ENCODE data around the gene MPC2. TPM values are rescaled to one million over a fixed set of nuclear protein-coding genes. Genes with fewer than 3 reads are reported as not detected.
"Not testable (repeated sequence)": the region's sequence is repeated elsewhere in the genome, so short reads cannot be mapped to it uniquely, and the experiment has no call there.

The MPC2 gene
- polyA plus RNA-seq, 4 donors = 210 to 225 (median 215) TPM

DNA sequence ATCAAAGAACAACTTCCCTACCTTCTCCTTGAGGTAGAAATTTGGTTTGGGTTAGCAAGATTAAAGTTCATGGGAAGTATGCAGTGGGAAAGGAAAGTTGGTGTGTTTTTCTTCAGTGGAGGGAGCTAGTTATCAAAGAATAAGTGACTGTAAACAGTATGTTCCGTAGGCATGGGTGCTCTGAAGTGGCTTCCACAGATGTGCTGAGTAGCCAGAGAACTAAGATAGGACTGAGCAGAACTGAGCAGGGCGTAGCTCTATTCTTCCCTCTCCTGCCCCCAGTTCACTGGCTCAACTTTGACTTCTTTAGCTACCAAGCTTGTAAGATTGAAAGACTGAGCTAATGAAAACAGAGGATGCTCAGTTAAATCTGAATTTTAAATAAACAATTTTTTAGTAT lies 26.3 kb downstream of the MPC2 start:
- no peak for DNase-seq (ENCODE audit: low read depth in 4 of 4, low spot score in 3 of 4)

DNA sequence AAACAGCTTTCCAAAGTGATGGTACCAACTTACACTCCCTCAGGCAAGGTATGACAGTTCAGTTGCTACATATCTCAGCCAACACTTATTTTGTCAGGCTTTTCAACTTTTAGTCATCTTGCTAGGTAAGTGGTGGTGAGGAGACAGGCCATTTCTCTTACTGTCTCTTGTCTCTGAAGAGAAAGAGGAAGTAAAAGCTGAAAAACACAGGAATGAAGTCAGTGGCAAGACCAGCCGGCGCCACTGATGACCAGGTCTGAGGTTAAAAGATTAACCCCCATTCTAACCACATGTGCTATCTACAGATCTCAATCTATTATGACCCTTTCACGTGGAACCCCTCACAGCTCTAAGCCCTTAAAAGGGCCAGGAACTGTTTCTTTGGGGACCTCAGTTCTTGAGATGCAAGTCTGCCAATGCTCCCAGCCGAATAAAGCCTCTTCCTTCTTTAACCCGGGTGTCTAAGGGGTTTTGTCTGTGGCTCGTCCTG lies 27.1 kb downstream of the MPC2 start:
- DNase-seq (ENCODE audit: low read depth in 4 of 4, low spot score in 3 of 4) = no peak

DNA sequence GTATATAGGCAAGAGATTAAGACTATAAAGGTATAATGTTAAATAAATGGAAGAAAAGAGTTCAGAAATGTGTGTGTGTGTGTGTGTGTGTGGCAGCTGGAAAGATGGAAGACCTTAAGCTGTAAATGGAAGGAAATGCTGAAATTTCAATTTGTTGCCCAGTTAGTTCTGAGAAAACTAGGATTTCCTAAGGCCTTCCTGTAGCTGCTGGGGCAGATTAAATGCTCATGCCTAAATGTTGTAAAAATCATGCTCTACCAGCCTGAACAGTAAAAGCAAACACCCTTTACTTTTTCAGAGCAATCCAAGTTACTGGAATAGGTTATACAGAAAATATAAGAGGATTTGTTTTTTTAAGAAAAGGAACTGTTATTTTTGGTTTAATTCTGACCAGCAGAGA lies 31.2 kb downstream of the MPC2 start:
- no peak for DNase-seq (ENCODE audit: low read depth in 4 of 4, low spot score in 3 of 4)

DNA sequence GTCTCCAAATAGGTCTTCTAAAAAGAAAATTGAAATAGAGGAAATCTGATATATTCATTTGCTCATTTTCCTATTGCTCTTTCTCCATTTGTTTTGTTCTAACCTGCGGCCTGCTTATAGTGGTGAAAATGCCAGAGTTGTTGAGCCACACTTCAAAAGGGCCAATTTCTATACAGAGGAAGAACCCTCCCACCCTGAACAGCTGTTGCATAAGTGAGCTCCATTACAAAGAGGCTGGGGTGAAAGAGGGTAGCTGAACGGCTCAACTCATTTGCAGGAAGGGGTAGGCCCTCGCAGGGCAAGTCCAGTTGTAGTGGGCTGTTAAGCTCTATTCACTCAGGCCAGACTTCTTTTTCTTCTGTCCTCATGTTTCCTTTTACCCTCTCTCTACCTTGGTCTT lies 31.7 kb downstream of the MPC2 start:
- DNase-seq (ENCODE audit: low read depth in 4 of 4, low spot score in 3 of 4) = no peak

DNA sequence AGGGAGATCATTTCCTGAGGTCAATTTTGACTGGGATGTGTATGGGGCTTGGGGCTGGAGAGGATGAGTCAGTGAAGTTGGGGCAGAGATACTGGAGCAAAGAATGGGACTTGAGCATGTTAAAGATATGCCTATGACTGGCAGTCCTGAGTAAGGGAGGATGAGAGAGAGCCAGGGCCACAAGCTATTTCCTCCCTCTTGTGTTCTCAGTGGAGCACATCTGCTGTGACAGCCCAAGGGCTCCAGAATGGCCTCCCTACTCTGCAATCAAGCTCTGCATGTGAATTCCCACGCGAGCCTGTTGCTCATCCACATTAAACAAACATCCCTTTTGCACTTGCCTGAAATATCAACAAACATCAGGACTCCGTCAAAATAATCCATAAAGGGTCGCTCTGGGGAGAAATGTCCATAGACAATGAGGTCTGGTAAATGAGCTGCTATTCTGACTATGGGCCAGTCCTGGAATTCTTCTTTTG lies 32.2 kb downstream of the MPC2 start:
- no peak for DNase-seq (ENCODE audit: low read depth in 4 of 4, low spot score in 3 of 4)

DNA sequence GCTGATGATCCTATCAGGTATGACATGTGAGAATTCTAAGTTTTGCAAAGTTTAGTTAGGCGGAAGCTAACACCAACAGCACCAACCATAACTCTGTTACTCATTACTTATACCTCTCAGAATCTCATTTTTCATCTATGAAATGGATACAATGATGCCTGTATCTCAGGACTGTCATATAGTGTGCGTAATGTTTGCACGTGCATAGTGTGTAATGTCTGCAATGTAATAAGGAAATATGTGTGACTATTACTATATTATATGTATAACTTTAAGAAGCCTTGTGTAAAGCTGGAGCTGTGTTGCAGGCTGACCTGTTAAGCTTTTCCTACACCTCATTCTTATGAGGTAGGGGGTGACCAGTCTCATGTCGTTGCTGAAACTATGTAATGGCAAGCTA lies 36.0 kb downstream of the MPC2 start:
- no peak for DNase-seq (ENCODE audit: low read depth in 4 of 4, low spot score in 3 of 4)

DNA sequence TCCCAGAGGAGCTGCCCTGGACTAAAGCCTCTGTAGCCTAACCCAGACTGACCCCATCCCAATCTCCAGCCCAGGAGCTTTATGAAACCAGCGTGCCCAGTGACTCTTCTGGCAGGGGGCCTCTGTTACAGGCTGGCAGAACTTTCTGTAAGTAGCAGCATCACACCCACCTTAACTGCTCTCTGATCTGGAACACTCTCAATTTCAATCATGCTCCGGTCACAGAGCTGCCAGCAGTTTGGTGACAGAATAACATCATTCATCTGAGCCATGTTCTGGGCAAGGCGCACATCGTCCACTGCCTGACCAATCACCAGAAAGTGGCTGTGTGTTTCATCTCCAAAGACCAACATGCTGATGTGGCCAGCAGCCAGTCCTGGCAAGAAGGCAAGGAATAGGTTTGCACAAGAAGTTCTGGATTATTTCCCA lies 37.6 kb downstream of the MPC2 start:
- DNase-seq (ENCODE audit: low read depth in 4 of 4, low spot score in 3 of 4) = no peak

DNA sequence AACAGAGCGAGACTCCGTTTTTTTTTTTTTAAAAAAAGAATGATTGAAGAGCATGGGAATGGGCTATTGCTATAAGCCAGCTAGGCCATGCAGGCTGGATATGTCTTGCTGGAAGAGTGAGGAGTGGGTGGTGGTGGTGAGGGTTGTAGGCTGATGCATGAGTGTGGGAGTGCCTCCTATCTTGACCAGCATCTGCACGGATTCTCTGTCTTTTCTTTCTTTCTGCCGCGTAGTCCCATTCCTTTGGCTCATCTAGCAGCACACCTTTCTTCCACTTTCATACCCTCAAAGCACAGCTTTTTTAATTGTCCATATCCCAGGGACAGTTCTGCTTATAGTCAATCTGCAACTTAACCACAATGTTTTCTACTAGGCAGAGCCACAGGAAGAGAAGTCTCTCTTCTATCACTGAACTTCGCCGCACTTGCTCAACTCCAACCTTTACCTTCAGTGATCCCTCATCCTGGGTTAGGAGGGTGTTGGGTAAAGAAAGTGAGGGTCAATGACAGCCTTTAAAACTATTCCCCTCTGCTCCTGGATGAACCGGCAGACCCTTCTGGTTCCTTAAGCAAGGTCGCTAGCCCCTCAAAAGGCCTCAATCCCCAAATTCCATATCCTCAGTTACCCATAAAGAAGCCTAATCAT lies 38.2 kb downstream of the MPC2 start:
- DNase-seq (ENCODE audit: low read depth in 4 of 4, low spot score in 3 of 4) = no peak

DNA sequence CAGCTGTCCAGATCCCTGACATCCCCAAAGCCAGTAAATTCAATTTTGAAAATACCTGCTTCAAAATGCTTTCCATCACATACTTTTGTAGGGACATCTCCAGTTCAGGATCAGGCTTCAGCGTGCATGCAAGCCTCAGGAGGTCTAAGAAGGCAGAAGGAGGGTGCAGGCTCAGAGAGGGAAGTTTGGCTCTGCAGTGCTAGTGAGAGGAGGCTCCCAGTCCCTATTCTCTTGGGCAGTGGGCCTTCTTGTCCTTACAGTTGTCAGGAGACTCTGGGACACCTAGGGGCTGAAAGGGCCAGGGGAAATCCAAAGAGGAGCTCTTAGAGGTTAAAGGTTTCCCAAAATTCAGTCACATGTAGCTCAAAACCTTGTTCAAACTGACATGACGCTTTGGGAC lies 43.1 kb downstream of the MPC2 start:
- no peak for DNase-seq (ENCODE audit: low read depth in 4 of 4, low spot score in 3 of 4)

DNA sequence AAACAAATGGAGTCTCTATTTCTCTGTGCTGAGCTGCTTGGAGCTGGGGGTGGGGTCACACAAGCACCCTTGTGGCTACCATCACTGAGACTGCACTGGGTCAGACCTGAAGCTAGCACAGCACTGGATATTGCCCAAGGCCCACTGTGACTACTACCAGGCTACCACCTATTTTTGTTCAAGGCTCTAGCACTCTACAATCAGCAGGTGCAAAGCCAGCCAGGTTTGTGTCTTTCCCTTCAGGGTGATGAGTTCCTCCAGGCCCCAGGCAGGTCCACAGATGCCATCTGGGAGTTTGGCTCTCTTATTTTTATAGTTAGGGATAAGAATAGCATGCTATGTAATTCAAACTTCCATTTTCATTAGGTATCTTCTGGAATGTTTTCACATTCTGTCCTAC lies 46.5 kb downstream of the MPC2 start:
- DNase-seq (ENCODE audit: low read depth in 4 of 4, low spot score in 3 of 4) = no peak

DNA sequence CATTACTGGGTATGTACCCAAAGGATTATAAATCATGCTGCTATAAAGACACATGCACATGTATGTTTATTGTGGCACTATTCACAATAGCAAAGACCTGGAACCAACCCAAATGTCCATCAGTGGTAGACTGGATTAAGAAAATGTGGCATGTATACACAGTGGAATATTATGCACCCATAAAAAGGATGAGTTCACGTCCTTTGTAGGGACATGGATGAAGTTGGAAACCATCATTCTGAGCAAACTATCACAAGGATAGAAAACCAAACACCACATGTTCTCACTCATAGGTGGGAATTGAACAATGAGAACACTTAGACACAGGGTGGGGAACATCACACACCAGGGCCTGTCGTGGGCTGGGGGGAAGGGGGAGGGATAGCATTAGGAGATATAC lies 49.7 kb downstream of the MPC2 start:
- not testable (repeated sequence) for DNase-seq (ENCODE audit: low read depth in 4 of 4, low spot score in 3 of 4)

DNA sequence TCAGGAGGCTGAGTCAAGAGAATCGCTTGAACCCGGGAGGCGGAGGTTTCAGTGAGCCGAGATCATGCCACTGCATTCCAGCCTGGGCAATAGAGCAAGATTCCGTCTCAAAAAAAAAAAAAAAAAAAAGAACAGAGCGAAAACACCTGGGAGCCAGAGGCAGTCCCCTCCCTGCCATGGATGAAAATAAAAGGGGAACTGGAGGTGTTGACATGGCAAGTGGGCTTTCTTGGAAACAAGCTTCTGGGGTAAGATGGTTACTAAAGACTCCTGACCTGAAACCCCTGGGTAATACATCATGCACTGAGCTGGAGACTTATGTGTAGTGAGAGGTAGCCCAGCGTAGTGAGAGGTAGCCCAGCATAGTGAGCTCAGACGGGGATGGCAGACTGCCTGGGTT lies 54.5 kb downstream of the MPC2 start:
- DNase-seq (ENCODE audit: low read depth in 4 of 4, low spot score in 3 of 4) = no peak

DNA sequence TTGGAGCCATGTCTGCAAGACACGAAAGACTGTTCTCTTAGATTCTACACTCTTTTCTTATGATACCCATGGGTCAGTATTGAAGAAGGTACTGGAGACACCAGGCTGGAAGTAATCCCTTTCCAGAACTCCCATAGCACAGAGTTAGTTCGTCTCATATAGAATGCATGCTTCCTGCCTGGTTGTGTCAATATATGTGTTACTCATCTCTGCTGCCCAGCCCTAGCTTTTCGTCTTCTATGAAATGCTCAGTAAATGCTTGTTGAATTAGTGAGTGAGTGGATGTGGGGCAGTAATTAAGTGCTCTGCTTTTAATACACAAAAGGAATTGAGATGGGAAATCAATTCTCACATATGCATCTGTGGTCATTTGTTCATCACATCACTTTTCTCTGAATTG lies 55.1 kb downstream of the MPC2 start:
- DNase-seq (ENCODE audit: low read depth in 4 of 4, low spot score in 3 of 4) = no peak

DNA sequence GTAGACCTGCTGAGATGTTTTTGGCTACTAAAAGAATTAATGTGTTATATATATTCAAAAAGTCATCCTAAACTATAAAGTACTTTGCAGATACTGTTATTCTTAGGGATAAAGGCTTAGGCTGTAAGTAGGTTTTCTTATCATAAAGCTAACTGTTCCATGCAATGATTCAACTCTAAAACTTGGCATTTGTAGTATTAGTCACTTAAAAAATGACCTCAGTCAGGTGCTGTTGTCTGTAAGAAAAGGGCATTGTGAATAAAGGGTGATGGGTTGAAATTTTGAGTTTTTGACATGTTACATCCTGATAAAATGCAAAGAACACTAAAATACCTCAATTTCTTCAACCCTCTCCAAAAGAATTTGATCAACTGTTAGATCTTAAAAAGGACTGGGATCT lies 55.8 kb downstream of the MPC2 start:
- DNase-seq (ENCODE audit: low read depth in 4 of 4, low spot score in 3 of 4) = no peak

DNA sequence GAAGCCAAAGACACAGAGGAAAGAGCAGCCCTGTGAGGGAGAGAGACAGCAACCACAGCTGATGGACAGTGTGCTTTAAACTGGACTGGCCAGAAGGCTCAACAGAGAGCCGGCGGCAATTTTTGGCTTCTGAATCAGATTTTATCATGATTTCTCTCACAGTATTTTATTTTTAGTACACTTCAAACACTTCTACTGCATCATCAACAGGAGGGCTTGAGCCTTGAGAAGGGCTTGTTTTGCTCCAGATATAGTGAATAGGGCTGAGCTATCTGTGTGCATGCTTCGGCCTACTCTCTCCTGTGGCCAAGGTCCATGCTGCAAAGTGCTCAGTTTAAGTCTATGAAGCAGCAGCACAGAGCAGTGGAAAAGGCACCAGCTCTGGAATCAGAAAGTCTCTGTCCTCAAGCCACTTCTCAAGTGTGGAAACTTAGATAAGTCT lies 56.3 kb downstream of the MPC2 start:
- DNase-seq (ENCODE audit: low read depth in 4 of 4, low spot score in 3 of 4) = no peak

DNA sequence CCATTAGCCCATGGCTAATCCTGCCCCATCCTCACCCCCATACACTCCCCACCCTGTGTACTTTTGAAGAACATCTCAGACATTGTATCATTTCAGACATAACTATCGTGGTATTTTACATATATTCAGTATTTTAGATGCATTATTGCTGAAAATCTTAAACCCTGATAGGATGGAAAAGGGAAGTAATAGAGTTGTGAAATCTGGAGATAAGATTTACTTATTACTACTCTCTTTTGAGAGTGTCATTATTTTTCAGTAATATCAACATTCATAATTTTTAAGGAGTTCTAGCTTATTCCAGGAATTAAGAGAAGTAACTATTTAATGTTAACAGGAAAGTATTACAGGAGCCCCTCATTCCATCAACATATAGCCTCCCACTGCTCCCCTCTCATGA lies 57.4 kb downstream of the MPC2 start:
- no peak for DNase-seq (ENCODE audit: low read depth in 4 of 4, low spot score in 3 of 4)

DNA sequence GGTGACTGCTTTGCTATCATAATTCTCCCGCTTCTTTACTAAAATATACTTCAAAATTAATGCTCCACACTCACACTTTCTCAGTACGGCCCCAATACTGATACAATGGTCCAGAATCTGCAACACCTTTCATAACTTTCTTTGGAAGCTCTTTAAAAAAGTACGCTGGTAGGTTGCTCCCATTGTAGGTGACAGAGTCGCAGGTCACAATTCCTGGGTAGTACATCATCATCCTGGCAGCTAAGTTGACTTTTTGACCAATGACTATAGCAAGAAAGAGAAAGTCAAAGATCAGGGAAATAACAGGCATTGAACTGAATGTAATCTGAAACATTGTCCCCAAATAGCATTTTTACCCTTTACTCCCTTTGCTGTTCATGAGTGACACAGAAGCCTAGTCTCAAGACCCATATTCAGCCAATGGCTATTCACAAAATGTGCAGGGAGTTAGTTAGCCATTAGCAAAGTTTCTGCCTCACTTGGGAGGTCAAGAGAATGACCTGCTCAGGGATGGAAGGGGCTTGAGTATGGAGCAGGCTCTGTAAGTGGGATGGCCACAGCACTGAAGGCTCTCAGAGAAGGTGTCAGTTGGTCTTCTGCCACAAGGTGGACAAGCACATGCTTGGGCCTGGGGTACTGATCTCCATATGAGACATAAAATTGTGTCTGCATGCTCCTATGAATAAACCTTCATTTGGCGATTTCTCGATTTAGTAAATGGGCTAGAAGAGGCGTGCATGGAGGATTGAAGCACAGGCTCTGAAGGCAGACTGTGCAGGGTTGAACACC lies 58.3 kb downstream of the MPC2 start:
- no peak for DNase-seq (ENCODE audit: low read depth in 4 of 4, low spot score in 3 of 4)

DNA sequence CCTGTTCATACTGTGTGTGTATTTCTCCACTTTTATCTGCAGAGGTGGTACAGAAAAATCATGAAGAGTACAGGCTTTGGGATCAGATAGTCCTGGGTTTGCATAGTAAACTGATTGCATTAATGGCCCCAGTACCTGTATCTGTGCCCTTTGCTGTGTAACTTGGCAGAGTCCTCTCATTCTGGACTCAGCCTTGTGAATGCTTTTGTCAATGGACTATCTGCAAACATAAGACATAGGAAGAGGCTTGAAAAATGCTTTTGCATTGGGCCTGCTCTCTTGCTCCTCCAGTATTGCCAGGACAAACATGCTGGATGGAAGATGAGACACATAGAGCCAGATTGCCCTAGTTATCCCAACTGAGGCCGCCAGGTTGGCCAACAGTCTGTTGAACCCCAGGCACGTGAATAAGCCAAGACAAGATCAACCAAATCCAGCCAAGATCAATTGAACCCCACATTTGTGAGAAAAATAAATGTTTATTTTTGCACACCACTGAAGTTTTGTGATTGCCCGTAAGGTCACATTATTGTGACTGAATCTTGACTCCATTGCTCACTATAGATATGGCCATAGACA lies 60.2 kb downstream of the MPC2 start:
- DNase-seq (ENCODE audit: low read depth in 4 of 4, low spot score in 3 of 4) = no peak

DNA sequence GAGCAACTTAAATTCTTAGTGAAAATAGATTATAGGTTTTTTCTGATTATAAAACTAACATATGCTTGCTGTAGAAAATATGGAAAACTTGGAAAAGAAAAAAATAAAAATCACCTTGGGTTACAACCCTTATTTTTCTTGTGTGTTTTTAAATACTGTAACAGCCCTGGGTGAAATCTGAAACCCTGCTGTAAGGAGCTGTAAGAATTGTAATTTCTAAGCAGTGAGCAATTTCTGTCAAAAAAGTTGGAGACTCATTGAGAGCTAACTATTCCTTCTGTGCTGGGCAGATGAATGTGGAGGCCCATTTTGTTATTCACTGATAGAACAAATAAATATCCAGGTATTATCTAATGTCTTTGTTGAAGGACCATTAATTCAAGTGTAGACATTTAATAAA lies 65.5 kb downstream of the MPC2 start:
- no peak for DNase-seq (ENCODE audit: low read depth in 4 of 4, low spot score in 3 of 4)

DNA sequence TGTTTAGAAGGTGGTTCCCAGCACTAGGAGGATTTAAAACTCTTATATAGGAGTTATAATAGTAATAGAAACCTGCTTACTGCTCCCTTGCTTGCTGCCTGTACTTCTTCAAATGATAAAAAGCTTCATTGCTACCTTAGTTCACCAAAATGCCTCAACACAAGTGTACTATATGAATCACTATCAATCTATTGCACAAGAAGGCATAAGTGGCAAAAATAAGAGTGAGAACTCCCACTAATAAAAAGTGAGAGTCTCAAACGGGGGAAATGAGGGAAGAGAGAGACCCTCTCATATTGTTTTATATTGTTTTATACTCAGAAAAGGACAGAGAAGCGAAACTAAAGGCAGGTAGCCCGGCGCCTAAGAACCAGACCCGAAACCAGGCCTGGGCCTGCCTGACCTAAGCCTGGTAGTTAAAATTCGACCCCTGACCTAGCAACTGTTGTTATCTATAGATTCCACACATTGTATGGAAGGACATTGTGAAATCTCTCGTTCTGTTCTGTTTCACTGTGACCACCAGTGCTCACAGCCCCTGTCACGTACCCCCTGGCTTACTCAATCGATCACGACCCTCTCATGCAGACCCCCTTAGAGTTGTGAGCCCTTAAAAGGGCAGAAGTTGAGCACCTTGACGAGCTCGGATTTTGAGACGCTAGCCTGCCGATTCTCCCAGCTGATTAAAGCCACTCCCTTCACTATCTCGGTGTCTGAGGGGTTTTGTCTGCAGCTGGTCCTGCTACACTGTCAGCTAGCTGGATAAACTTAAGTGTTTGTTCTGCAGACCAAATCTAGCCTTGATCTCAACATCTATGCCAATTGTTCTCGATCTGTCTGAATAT lies 67.5 kb downstream of the MPC2 start:
- not testable (repeated sequence) for DNase-seq (ENCODE audit: low read depth in 4 of 4, low spot score in 3 of 4)
